A673 (cell line): ENCODE results near the gene OPN1SW.

ENCODE experiments used
- EZH2 ChIP-seq: fragments of 200-600 bp; sonication (generic); IDR thresholded peaks from 2 replicates; pipeline ENCODE4 v1.6.1; 2017; ENCODE audit warnings: borderline replicate concordance, low read depth, mild to moderate bottlenecking, mixed read lengths, antibody characterized with exemption, low read length; ENCODE audit not compliant: poor library complexity, severe bottlenecking
- TF ChIP-seq, protein P1 (sequence below): fragments of 300-800, 200-600 bp; sonication (generic); conservative IDR thresholded peaks from 2 replicates; pipeline ENCODE4 v1.5.1; 2017; ENCODE audit warnings: low read depth, mild to moderate bottlenecking, antibody characterized with exemption, low read length, moderate library complexity, mixed read lengths

DNA sequence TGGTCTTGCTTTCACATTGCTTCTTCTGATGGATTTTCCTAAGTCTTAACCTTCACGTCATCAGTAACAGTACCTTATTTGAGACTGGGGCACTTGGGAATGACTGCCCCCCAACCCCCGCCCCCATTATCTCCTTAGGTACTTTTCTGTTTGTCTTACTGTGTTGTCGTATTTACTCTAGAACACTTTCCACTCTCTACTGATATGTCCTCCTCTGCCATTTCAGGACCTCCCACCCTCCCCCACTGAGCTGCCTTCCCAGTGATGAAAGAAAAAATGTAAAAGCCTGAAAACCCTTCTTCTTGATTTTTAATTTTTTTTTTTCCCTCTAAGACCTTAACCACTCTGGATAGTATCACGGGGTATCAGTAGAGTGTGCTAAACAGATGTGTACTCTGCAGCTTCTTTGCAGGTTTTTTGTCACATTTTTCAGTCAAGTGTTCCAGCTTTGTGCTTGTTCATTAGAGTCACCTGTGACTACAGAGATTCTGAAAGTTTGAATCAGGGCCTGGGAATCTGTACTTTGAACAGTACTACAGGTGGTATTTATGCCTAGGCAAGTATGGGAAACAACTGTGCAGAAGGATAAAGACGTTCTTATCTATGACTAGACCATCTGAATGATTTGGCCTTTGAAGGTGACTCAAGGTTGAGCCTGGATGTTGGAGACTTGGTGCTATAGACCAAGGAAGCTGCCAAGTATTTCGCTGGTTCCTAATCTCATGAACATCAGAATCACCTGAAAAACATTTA is 28.1 kb downstream of the OPN1SW start:
- TF ChIP-seq, protein P1, sequence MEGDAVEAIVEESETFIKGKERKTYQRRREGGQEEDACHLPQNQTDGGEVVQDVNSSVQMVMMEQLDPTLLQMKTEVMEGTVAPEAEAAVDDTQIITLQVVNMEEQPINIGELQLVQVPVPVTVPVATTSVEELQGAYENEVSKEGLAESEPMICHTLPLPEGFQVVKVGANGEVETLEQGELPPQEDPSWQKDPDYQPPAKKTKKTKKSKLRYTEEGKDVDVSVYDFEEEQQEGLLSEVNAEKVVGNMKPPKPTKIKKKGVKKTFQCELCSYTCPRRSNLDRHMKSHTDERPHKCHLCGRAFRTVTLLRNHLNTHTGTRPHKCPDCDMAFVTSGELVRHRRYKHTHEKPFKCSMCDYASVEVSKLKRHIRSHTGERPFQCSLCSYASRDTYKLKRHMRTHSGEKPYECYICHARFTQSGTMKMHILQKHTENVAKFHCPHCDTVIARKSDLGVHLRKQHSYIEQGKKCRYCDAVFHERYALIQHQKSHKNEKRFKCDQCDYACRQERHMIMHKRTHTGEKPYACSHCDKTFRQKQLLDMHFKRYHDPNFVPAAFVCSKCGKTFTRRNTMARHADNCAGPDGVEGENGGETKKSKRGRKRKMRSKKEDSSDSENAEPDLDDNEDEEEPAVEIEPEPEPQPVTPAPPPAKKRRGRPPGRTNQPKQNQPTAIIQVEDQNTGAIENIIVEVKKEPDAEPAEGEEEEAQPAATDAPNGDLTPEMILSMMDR: no peak
- no peak for TF ChIP-seq EZH2
